ENCODE data around the gene SECISBP2L.

DNA sequence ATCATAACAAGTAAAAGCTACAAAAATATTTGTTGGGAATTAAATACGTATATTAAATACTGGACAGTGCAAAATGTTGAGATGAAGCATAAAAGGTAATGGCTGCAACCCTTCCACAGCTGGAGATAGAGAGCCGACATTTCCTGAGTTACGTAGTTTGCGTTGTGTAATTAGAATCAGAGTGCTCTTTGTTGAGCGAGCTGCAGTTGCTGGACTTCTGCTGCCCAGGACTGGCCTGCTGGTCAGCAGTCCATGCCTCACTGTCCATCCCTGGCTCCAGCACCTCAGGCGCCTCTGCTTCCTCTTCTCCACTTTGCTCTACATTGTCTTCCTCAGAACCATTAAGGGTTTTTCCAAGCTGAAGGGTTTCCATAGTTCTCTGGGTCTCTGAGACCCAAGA lies 54.1 kb downstream of the SECISBP2L start:
- no peak for TF ChIP-seq CTCF (IDR thresholded peaks at IDR 0.05; ENCODE audit: low read length)
- TF ChIP-seq EZH2 (optimal IDR thresholded peaks at IDR 0.05; ENCODE audit: low read depth, low read length) = no peak
- TF ChIP-seq EZH2phosphoT487 (IDR thresholded peaks at IDR 0.05; ENCODE audit: low read length) = no peak
